Liver (tissue), 9 donors: ENCODE data around the gene TOM1L2. TPM values are rescaled to one million over a fixed set of nuclear protein-coding genes. Genes with fewer than 3 reads are reported as not detected.

ENCODE experiments used
- DNase-seq: peaks from one replicate; pipeline ENCODE4 v3.0.0-alpha.2; 2017; ENCODE audit warnings: low spot score
- H3K27ac ChIP-seq, 2 donors: one replicate each; pipeline ENCODE4 v1.7.0; 2013; ENCODE audit warnings: inconsistent platforms in 2 of 2, low read length in 2 of 2, control low read depth in 1 of 2, low read depth in 1 of 2, mild to moderate bottlenecking in 1 of 2
- H3K27me3 ChIP-seq, 4 donors: one replicate each; pipeline versions ENCODE4 v1.6.1 to v1.7.0; 2013; ENCODE audit warnings: low read length in 3 of 4, inconsistent platforms in 1 of 4, mild to moderate bottlenecking in 1 of 4, moderate library complexity in 1 of 4; ENCODE audit not compliant: control insufficient read depth in 4 of 4, insufficient read depth in 4 of 4
- H3K36me3 ChIP-seq, 4 donors: one replicate each; pipeline versions ENCODE4 v1.6.1 to v1.7.0; 2013; ENCODE audit warnings: low read length in 3 of 4, mild to moderate bottlenecking in 3 of 4, low read depth in 1 of 4, moderate library complexity in 1 of 4; ENCODE audit not compliant: control insufficient read depth in 4 of 4, insufficient read depth in 3 of 4
- H3K4me1 ChIP-seq, 4 donors: one replicate each; pipeline versions ENCODE4 v1.6.1 to v1.7.0; 2013; ENCODE audit warnings: low read length in 3 of 4, mild to moderate bottlenecking in 3 of 4, moderate library complexity in 1 of 4; ENCODE audit not compliant: control insufficient read depth in 4 of 4, insufficient read depth in 4 of 4
- H3K4me3 ChIP-seq, 3 donors: one replicate each; pipeline versions ENCODE4 v1.6.1 to v1.7.0; 2013; ENCODE audit warnings: low read length in 3 of 3, control low read depth in 1 of 3, low read depth in 1 of 3, mild to moderate bottlenecking in 1 of 3
- H3K9ac ChIP-seq, 2 donors: one replicate each; pipeline ENCODE4 v1.7.0; 2013; ENCODE audit warnings: low read length in 2 of 2, mild to moderate bottlenecking in 2 of 2, moderate library complexity in 2 of 2, control low read depth in 1 of 2, low read depth in 1 of 2
- H3K9me3 ChIP-seq, 4 donors: one replicate each; pipeline versions ENCODE4 v1.6.1 to v1.7.0; 2013; ENCODE audit warnings: low read length in 3 of 4; ENCODE audit not compliant: control insufficient read depth in 4 of 4
- ATF3 ChIP-seq: IDR thresholded peaks from 2 replicates; pipeline ENCODE4 v1.6.1; 2016; ENCODE audit warnings: antibody characterized with exemption
- CTCF ChIP-seq: fragments of 150-350 bp; IDR thresholded peaks from 2 replicates; pipeline ENCODE4 v1.5.1; 2017; ENCODE audit warnings: improper control_type of control experiment, low read depth, low read length; ENCODE audit not compliant: missing input control
- EGR1 ChIP-seq, 2 donors: IDR thresholded peaks; 2 replicates each; pipeline ENCODE4 v1.6.1; 2016 to 2018; ENCODE audit warnings: antibody characterized with exemption in 2 of 2, low read depth in 2 of 2
- FOXA1 ChIP-seq: IDR thresholded peaks from 2 replicates; pipeline ENCODE4 v1.6.1; 2016; ENCODE audit warnings: antibody characterized with exemption
- FOXA2 ChIP-seq: IDR thresholded peaks from 2 replicates; pipeline ENCODE4 v1.6.1; 2016; ENCODE audit warnings: antibody characterized with exemption
- GABPA ChIP-seq, 2 donors: IDR thresholded peaks in 1 of 2; conservative IDR thresholded peaks in 1 of 2; 2 replicates each; pipeline ENCODE4 v1.6.1; 2016; ENCODE audit warnings: antibody characterized with exemption in 2 of 2, mild to moderate bottlenecking in 1 of 2, moderate library complexity in 1 of 2
- HNF4G ChIP-seq: IDR thresholded peaks from 2 replicates; pipeline ENCODE4 v1.6.1; 2016; ENCODE audit warnings: antibody characterized with exemption
- JUND ChIP-seq, 2 donors: IDR thresholded peaks; 2 replicates each; pipeline ENCODE4 v1.6.1; 2016; ENCODE audit warnings: antibody characterized with exemption in 2 of 2
- MAX ChIP-seq: IDR thresholded peaks from 2 replicates; pipeline ENCODE4 v1.6.1; 2016; ENCODE audit warnings: antibody characterized with exemption
- NR2F2 ChIP-seq: IDR thresholded peaks from 2 replicates; pipeline ENCODE4 v1.6.1; 2016; ENCODE audit warnings: antibody characterized with exemption
- RAD21 ChIP-seq, 2 donors: IDR thresholded peaks; 2 replicates each; pipeline ENCODE4 v1.6.1; 2016; ENCODE audit warnings: antibody characterized with exemption in 2 of 2, mild to moderate bottlenecking in 2 of 2
- REST ChIP-seq: IDR thresholded peaks from 2 replicates; pipeline ENCODE4 v1.6.1; 2016; ENCODE audit warnings: antibody characterized with exemption, mild to moderate bottlenecking
- SP1 ChIP-seq: IDR thresholded peaks from 2 replicates; pipeline ENCODE4 v1.6.1; 2018; ENCODE audit warnings: antibody characterized with exemption, mild to moderate bottlenecking
- TAF1 ChIP-seq: conservative IDR thresholded peaks from 2 replicates; pipeline ENCODE4 v1.6.1; 2016; ENCODE audit warnings: antibody characterized with exemption, mild to moderate bottlenecking
- YY1 ChIP-seq: IDR thresholded peaks from 2 replicates; pipeline ENCODE4 v1.6.1; 2016; ENCODE audit warnings: antibody characterized with exemption, mild to moderate bottlenecking
- ZBTB33 ChIP-seq: IDR thresholded peaks from 2 replicates; pipeline ENCODE4 v1.6.1; 2016; ENCODE audit warnings: antibody characterized with exemption
- WGBS: extraction: QIAGEN DNeasy Blood & Tissue Kit; methylation state at CpG from one replicate; pipeline ENCODE4 v1.1.7; 2013; 5-methylcytosine and 5-hydroxymethylcytosine counted together
- polyA plus RNA-seq, 2 donors: library from polyadenylated mRNA; stranded (reverse) in 1 of 2; unstranded in 1 of 2; fragments of 200-250 nt in 1 of 2; fragments of >200 nt in 1 of 2; fragmentation: Nextera tagmentation in 1 of 2; extraction: Ambion mirVana in 1 of 2; gene quantifications; one replicate each; pipeline versions ENCODE4 v1.2.1 to v1.2.3, GENCODE V29; 2013 to 2015
- total RNA-seq, 2 donors: library from RNA; depleted of rRNA; stranded (reverse); fragments of >200 nt; gene quantifications; one replicate each; pipeline ENCODE4 v1.2.3, GENCODE V29; 2014
- donor health status: healthy.
- donor health status: healthy.
- donor health status: healthy.
- donor health status: healthy.
- donor health status: healthy.

Gene TOM1L2
- total and polyA plus RNA-seq, 4 donors: 5.0 to 24.0 (median 9.3) TPM

- WGBS: 85% methylated on average over 8 of the region's 8 CpGs
- no peak overlapping the region for H3K9ac ChIP-seq
- no peak overlapping the region for H3K4me3 ChIP-seq
- DNase-seq: no peak
- H3K36me3 ChIP-seq: peaks cover 0 to 3% (median 1%) of the 10 kb centered on the region in 4 donors
- TF ChIP-seq TAF1 (no peak), EGR1 (IDR thresholded peaks at IDR 0.05; ENCODE audit: low read depth in 2 of 2) (no peak), ATF3 (no peak), YY1 (no peak), FOXA1 (no peak), GABPA (IDR thresholded peaks at IDR 0.05 in 1 of 2, conservative IDR thresholded peaks at IDR 0.05 in 1 of 2) (no peak), SP1 (no peak), ZBTB33 (no peak), JUND (IDR thresholded peaks at IDR 0.05) (no peak), CTCF (no peak), RAD21 (IDR thresholded peaks at IDR 0.05) (no peak), REST (no peak), FOXA2 (no peak), HNF4G (no peak), NR2F2 (no peak), MAX (no peak)
- no peaks in the 10 kb centered on the region for H3K27me3 ChIP-seq
- no peak overlapping the region for H3K27ac ChIP-seq
- peaks cover 14 to 25% (median 21%) of the 10 kb centered on the region in 4 donors for H3K4me1 ChIP-seq
- no peaks in the 10 kb centered on the region for H3K9me3 ChIP-seq
Measured at GRCh38 chr17:17873450-17873991, 98.7 kb downstream of the TOM1L2 start.
